Hepatocyte (in vitro differentiated cells): ENCODE data around the gene PRKAG1.

Source experiments
- EZH2 ChIP-seq: fragments of 200-600 bp; sonication (generic); IDR thresholded peaks from 2 replicates; pipeline ENCODE4 v1.6.1; 2016; ENCODE audit warnings: antibody characterized with exemption, mild to moderate bottlenecking, borderline replicate concordance
- EZH2phosphoT487 ChIP-seq: fragments of 200-600 bp; sonication (generic); IDR thresholded peaks from one replicate; pipeline ENCODE4 v1.6.1; 2018; ENCODE audit warnings: antibody characterized with exemption, mild to moderate bottlenecking, low read depth, moderate library complexity; ENCODE audit not compliant: unreplicated experiment, severe bottlenecking
- TF ChIP-seq, protein P1 (sequence below): fragments of 200-600 bp; sonication (generic); IDR thresholded peaks from 2 replicates; pipeline ENCODE4 v1.5.1; 2016; ENCODE audit warnings: antibody characterized with exemption, mild to moderate bottlenecking; ENCODE audit not compliant: poor library complexity

DNA sequence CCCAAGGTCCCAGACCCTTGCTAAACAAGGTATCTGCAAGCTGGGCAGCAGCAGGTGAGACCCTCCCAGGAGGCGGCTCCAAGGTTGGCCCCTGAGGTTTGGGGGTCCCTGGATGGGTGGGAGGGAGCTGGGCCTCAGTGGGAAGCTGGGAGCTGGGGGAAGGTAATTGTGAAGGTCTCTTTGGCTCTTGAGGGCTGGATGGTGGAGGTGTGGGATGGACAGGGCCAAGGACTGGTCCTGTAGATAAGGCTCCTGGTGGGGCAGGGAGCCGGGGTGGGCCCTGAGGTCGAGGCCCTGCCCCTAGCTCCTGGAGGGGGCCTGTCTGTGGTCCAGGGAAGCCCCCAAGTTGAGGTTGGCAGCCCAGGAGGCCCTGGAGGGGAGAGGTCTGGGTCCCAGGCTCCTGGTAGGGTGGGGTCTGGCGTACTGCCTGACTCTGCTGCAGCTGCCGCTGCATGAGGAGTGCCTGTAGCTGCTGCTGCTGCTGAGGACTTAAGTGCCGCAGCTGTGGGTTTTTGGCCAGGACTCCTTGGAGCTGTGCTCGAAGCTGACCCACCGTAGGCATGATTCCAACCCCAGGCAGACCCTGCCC is 13.1 kb upstream of the PRKAG1 start:
- TF ChIP-seq EZH2, result no peak
- TF ChIP-seq, protein P1, sequence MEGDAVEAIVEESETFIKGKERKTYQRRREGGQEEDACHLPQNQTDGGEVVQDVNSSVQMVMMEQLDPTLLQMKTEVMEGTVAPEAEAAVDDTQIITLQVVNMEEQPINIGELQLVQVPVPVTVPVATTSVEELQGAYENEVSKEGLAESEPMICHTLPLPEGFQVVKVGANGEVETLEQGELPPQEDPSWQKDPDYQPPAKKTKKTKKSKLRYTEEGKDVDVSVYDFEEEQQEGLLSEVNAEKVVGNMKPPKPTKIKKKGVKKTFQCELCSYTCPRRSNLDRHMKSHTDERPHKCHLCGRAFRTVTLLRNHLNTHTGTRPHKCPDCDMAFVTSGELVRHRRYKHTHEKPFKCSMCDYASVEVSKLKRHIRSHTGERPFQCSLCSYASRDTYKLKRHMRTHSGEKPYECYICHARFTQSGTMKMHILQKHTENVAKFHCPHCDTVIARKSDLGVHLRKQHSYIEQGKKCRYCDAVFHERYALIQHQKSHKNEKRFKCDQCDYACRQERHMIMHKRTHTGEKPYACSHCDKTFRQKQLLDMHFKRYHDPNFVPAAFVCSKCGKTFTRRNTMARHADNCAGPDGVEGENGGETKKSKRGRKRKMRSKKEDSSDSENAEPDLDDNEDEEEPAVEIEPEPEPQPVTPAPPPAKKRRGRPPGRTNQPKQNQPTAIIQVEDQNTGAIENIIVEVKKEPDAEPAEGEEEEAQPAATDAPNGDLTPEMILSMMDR, result no peak
- TF ChIP-seq EZH2phosphoT487, result no peak
